ENCODE measurements around the gene ZNF616. TPM values are rescaled to one million over a fixed set of nuclear protein-coding genes. Genes with fewer than 3 reads are reported as not detected.

Gene ZNF616
- total RNA-seq, 4 donors from 2014 or later, result 5.1 to 12.2 (median 6.6) TPM

- no peak for DNase-seq (ENCODE audit: low spot score in 2 of 2)
- H3K9me3 ChIP-seq, result no peaks in the 10 kb centered on the region
- no peaks in the 10 kb centered on the region for H3K27me3 ChIP-seq
- TF ChIP-seq POLR2A (IDR thresholded peaks at IDR 0.05) (no peak), EP300 (IDR thresholded peaks at IDR 0.05) (no peak), POLR2AphosphoS5 (IDR thresholded peaks at IDR 0.05) (no peak), CTCF (IDR thresholded peaks at IDR 0.05) (no peak)
- peak overlapping the region; percentile 98 for H3K27ac ChIP-seq
- H3K4me1 ChIP-seq, result peaks cover 37% of the 10 kb centered on the region
- no peaks in the 10 kb centered on the region for H3K36me3 ChIP-seq
- peak overlapping the region; percentile 93 for H3K4me3 ChIP-seq
- 8% methylated on average over 14 of the region's 14 CpGs for WGBS
These were observed 1.3 kb downstream of the ZNF616 start for GRCh38 chr19:52138278-52138982.

DNA sequence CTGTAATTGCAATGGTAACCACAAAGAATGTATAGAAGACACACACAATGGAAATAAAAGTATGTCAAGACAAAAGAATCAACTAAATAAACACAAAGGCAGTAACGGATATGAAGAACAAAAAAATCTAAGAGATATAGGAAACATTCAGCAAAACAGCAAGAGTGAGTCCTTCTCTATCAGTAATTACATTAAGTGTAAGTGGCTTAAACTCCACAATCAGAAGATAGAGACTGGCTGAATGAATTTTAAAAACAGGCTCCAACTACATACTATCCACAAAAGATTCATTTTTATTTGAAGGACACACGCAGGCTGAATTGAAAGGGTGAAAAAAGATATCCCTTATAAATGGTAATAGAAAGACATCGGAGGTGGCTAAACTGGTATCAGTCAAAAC is 19.5 kb downstream of the ZNF616 start:
- Histone ChIP-seq H3K4me1 (no peaks in the 10 kb centered on the region), H3K9me3 (peaks cover 83% of the 10 kb centered on the region), H3K4me3 (no peak overlapping the region), H3K27me3 (no peaks in the 10 kb centered on the region), H3K27ac (no peak overlapping the region), H3K36me3 (peaks cover 98% of the 10 kb centered on the region)
- TF ChIP-seq POLR2A (IDR thresholded peaks at IDR 0.05) (no peak), CTCF (IDR thresholded peaks at IDR 0.05) (no peak), POLR2AphosphoS5 (IDR thresholded peaks at IDR 0.05) (no peak), EP300 (IDR thresholded peaks at IDR 0.05) (no peak)
- no peak for DNase-seq (ENCODE audit: low spot score in 2 of 2)
- WGBS, result 97% methylated on average over 3 of the region's 3 CpGs

DNA sequence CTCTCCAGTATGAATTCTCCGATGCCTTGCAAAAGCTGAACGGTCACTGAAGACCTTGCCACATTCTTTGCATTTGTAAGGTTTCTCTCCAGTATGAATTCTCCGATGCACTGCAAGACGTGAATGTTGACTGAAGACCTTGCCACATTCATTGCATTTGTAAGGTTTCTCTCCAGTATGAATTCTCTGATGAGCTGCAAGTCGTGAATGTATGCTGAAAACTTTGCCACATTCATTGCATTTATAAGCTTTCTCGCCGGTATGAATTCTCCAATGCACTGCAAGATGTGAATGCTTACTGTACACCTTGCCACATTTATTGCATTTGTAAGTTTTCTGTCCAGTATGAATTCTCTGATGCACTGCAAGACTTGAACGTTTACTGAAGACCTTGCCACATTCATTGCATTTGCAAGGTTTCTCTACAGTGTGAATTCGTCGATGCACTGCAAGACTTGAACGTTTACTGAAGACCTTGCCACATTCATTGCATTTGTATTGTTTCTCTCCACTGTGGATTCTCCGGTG is 24.1 kb downstream of the ZNF616 start:
- H3K9me3 ChIP-seq, result peaks cover 92% of the 10 kb centered on the region
- TF ChIP-seq POLR2A (IDR thresholded peaks at IDR 0.05) (no peak), CTCF (IDR thresholded peaks at IDR 0.05) (no peak), POLR2AphosphoS5 (IDR thresholded peaks at IDR 0.05) (no peak), EP300 (IDR thresholded peaks at IDR 0.05) (no peak)
- no peaks in the 10 kb centered on the region for H3K4me1 ChIP-seq
- no peaks in the 10 kb centered on the region for H3K27me3 ChIP-seq
- H3K36me3 ChIP-seq, result peaks cover 55% of the 10 kb centered on the region
- no peak overlapping the region for H3K4me3 ChIP-seq
- H3K27ac ChIP-seq, result no peak overlapping the region
- 97% methylated on average over 12 of the region's 12 CpGs for WGBS
- DNase-seq (ENCODE audit: low spot score in 2 of 2), result no peak

- Histone ChIP-seq H3K4me3 (no peak overlapping the region), H3K27me3 (no peaks in the 10 kb centered on the region), H3K4me1 (no peaks in the 10 kb centered on the region), H3K9me3 (peaks cover 89% of the 10 kb centered on the region), H3K36me3 (peaks cover 46% of the 10 kb centered on the region), H3K27ac (no peak overlapping the region)
- WGBS, result 96% methylated on average over 5 of the region's 5 CpGs
- DNase-seq (ENCODE audit: low spot score in 2 of 2), result no peak
- TF ChIP-seq POLR2A (IDR thresholded peaks at IDR 0.05), result no peak
- no peak for TF ChIP-seq EP300 (IDR thresholded peaks at IDR 0.05)
- no peak for TF ChIP-seq CTCF (IDR thresholded peaks at IDR 0.05)
- no peak for TF ChIP-seq POLR2AphosphoS5 (IDR thresholded peaks at IDR 0.05)
These were observed 25.0 kb downstream of the ZNF616 start for GRCh38 chr19:52114691-52115090.

DNA sequence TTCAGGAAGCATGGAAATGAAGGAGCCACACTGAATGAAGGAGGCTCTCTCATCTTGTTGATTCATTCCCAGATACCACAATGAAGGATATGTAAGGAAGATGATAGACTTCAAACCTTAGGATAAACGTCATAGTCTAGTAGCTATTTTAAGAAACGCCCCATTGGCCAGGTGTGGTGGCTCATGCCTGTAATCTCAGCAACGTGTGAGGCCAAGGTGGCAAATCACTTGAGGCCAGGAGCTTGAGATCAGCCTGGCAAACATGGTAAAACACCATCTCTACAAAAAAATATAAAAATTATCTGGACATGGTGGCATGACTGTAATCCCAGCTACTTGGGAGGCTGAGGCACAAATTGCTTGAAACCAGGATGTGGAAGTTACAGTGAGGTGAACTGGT is 27.1 kb downstream of the ZNF616 start:
- peaks cover 70% of the 10 kb centered on the region for H3K9me3 ChIP-seq
- H3K27ac ChIP-seq, result no peak overlapping the region
- WGBS, result 95% methylated on average over 3 of the region's 3 CpGs
- H3K27me3 ChIP-seq, result no peaks in the 10 kb centered on the region
- DNase-seq (ENCODE audit: low spot score in 2 of 2), result no peak
- peaks cover 25% of the 10 kb centered on the region for H3K36me3 ChIP-seq
- H3K4me1 ChIP-seq, result no peaks in the 10 kb centered on the region
- TF ChIP-seq EP300 (IDR thresholded peaks at IDR 0.05) (no peak), POLR2A (IDR thresholded peaks at IDR 0.05) (no peak), CTCF (IDR thresholded peaks at IDR 0.05) (no peak), POLR2AphosphoS5 (IDR thresholded peaks at IDR 0.05) (no peak)
- H3K4me3 ChIP-seq, result no peak overlapping the region
